Measurements from ENCODE around the gene ECI1.
A peak's percentile ranks its signal among the peaks of the same experiment; 100 is the strongest.

The ECI1 gene

DNA sequence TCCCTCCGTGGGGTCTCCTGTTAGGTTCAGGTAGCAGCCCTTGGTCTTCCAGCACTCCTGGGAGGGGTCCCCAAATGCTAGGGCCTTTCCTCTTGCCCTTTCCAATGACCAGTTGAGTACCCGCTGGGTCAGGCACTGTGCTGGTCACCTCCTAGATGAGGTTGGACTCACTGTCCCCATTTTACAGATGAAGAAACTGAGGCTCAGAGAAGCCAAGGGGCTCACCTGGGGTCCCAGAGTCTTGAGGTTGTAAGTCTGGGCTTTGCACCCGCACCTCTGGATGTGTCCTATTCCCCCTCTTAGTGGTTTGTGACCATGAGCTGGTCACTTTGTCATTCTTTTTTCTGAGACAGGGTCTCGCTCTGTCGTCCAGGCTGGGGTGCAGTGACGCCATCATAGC is 53.6 kb downstream of the ECI1 start:
- no peak overlapping the region for H3K4me3 ChIP-seq (ENCODE audit: low read depth, low read length)

DNA sequence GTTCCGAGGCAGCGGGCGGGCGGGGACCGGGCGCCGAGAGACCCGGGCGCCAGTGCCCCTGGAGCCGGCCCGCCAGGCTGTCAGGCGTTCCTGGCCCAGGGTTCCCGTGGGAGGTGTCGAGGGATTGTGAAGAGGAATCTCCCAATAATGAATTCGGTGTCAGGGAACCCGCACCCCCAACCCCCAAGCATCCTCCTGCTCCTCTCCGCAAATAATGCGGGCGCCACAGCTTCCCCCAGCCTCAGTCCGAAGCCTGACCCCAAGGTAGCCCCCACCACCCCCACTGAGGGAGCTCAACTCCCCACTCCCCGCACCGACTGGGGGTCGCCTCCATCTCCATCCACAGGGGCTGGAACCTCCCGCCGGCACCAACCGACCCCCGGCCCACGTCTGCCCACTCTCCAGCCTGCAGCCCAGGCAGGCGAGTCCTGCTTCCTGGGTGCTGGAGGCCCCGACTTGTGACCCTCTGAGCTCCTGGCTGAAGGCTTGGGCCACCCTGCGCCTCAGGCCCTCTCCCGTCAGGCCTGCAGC is 54.3 kb downstream of the ECI1 start:
- Histone ChIP-seq H3K9me3 (ENCODE audit: control insufficient read depth, insufficient read depth, low read depth, low read length) (no peaks in the 10 kb centered on the region), H3K4me3 (ENCODE audit: low read depth, low read length) (peak overlapping the region; percentile 47), H3K9ac (ENCODE audit: low read length) (no peak overlapping the region), H3K4me1 (ENCODE audit: control insufficient read depth, insufficient read depth, low read length) (no peaks in the 10 kb centered on the region), H3K36me3 (ENCODE audit: control insufficient read depth, insufficient read depth, low read length) (no peaks in the 10 kb centered on the region), H3K27ac (ENCODE audit: low read depth, low read length) (no peak overlapping the region), H3K27me3 (ENCODE audit: control insufficient read depth, insufficient read depth, low read length) (peaks cover 62% of the 10 kb centered on the region)

More for the DNA sequence above, 53.6 kb downstream of the ECI1 start:
- no peaks in the 10 kb centered on the region for H3K36me3 ChIP-seq (ENCODE audit: control insufficient read depth, insufficient read depth, low read length)
- no peak overlapping the region for H3K9ac ChIP-seq (ENCODE audit: low read length)
- H3K27ac ChIP-seq (ENCODE audit: low read depth, low read length): no peak overlapping the region
- H3K27me3 ChIP-seq (ENCODE audit: control insufficient read depth, insufficient read depth, low read length): peaks cover 62% of the 10 kb centered on the region
- H3K9me3 ChIP-seq (ENCODE audit: control insufficient read depth, insufficient read depth, low read depth, low read length): no peaks in the 10 kb centered on the region
- H3K4me1 ChIP-seq (ENCODE audit: control insufficient read depth, insufficient read depth, low read length): no peaks in the 10 kb centered on the region

DNA sequence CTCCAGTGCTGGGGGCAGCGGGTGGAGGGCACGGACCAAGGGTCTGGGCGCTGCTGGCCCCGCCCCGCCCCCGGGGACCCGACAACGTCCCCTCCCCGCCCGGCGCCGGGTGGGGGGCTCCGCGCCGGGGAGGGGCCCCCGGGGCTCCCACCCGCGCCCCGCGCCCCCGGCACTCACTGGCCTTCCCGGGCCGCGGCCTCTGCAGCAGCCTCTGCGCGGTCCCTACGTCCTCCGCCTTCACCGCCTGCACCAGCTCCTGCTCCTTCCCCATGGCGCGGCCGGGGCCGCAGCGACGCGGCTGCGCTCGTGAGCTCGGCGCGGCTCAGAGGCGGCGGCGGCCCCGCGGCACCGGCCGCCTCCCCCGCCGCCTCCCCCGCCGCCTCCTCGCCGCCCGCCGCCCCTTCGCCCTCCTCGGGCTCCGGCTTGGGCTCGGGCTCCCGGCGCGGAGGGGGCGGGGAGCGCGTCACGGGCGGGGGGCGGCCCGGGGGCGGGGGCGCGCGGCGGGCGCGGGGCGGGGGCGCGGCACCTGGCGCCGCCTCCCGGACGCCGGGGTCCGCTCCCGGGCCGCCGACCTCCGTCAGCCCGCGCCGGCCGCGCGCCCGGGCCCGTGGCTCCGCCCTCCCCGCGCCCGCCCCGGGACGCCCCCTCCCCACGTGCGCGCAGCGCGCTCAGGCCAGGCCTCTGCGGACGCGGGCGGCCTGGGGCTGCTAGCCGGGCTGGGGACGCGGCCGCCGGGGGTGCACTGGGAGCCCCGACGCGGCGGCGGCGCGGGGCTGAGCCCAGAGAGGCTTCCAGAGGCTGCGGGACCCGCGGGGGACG is 55.0 kb downstream of the ECI1 start, which contains the start of gene CASKIN1:
CASKIN1 (minus strand) TSS at position 444 of the 819 bp plus-strand sequence; CDS start at position 271, 173 bp downstream.
- Histone ChIP-seq H3K9ac (ENCODE audit: low read length) (no peak within 1 kb of the TSS), H3K27me3 (ENCODE audit: control insufficient read depth, insufficient read depth, low read length) (peaks cover 62% of the 10 kb centered on the region), H3K36me3 (ENCODE audit: control insufficient read depth, insufficient read depth, low read length) (no peaks in the 10 kb centered on the region), H3K4me3 (ENCODE audit: low read depth, low read length) (peak within 1 kb of the TSS; percentile 60), H3K27ac (ENCODE audit: low read depth, low read length) (no peak within 1 kb of the TSS), H3K4me1 (ENCODE audit: control insufficient read depth, insufficient read depth, low read length) (no peaks in the 10 kb centered on the region), H3K9me3 (ENCODE audit: control insufficient read depth, insufficient read depth, low read depth, low read length) (no peaks in the 10 kb centered on the region)

DNA sequence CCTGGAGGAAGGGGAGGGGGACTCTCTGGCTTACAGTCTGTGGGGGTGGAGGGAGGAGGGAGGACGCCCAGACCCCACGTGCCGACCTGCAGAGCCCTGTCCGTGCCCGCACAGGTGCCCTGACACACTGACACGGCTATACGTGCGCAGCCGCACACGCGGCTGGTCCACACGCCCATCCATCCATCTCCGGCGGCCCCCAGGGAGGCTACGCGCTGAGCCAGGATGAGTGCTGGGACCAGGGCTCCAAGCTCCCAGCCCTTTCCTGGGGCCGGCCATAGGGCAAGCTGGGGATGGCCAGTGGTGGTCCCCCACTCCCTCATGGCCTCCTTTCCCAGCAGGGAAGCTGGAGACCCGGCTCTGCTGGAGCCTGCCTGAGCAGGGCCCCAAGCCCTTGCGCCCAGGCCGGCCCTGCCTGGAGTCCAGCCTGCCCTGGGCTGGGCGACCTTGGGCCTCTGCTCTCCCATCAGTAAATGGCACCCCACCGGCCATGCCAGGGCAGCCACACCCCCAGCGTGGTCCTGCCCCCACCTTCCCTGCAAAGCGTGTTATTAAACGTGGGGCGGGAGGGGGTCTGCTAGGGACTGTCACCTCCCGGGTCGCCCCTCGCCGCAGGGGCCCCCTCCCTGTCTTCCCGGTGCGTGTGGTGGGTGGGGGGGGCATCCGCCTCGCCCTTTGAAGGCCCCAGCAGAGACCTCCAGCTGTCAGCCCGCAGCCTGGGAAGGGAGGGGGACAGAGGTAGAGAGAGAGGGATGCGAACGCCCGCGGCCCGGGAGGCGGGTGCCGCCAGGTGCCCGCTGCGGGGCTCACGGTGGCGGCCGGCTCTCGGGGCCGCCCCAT is 55.8 kb downstream of the ECI1 start:
- no peak overlapping the region for H3K9ac ChIP-seq (ENCODE audit: low read length)
- peak overlapping the region; percentile 60 for H3K4me3 ChIP-seq (ENCODE audit: low read depth, low read length)

DNA sequence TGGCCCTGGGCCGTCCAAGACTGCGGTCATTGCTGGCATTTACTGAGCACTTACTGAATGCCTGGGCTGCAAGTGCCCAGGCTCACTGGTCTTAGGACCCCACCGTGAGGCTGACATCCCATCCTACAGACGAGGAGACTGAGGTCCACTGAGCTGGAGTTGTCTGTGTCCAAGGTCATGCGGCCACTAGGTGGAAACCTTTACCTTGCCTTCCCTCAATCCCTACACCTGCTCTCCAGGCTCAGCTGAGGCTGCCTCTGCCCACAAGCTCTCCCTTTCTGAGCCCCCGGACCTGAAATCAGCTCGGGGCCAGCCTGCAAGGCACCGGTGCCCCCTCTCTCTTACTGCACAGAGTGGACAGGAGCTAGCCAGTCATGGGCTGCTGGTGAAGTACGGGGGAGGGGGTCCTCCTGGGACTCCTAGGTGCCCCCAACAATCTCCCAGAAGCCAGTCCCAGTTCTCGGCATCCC is 56.5 kb downstream of the ECI1 start:
- Histone ChIP-seq H3K9ac (ENCODE audit: low read length) (no peak overlapping the region), H3K4me1 (ENCODE audit: control insufficient read depth, insufficient read depth, low read length) (no peaks in the 10 kb centered on the region), H3K27ac (ENCODE audit: low read depth, low read length) (no peak overlapping the region)

More for the DNA sequence above, 55.8 kb downstream of the ECI1 start:
- peaks cover 60% of the 10 kb centered on the region for H3K27me3 ChIP-seq (ENCODE audit: control insufficient read depth, insufficient read depth, low read length)
- no peaks in the 10 kb centered on the region for H3K36me3 ChIP-seq (ENCODE audit: control insufficient read depth, insufficient read depth, low read length)
- no peaks in the 10 kb centered on the region for H3K4me1 ChIP-seq (ENCODE audit: control insufficient read depth, insufficient read depth, low read length)
- no peaks in the 10 kb centered on the region for H3K9me3 ChIP-seq (ENCODE audit: control insufficient read depth, insufficient read depth, low read depth, low read length)
- no peak overlapping the region for H3K27ac ChIP-seq (ENCODE audit: low read depth, low read length)

DNA sequence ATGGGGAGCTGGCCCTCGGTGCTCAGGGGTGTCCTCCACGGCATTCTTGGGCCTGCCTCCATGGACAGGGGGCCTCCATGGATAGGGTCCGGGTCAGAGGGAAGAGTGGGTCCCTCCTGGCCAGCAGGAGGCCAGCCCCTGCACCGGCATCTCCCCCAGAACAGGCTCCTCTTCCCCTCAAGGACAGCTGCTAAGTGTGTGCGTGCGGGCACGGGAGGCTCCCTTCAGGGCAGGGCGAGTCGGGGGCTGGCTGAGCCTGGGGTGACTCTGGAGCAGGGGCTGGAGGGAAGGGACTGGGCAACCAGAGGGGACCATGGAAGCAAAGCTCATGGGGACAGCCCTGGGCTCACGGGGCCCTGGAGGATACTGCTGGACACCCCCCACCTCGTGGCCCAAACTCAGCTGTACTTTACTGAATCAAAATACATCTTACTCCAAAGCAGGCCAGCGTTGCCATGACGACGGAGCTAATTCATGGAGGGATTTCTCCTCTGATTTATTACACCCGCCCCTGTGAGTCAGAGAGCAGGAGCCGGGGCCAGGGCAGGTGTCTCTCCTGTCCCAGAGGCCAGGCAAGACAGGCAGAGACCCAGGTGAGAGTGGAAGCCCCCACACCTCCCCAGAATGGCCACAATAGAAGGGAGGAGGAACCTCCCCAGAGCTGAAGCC is 57.1 kb downstream of the ECI1 start:
- Histone ChIP-seq H3K27me3 (ENCODE audit: control insufficient read depth, insufficient read depth, low read length) (peaks cover 48% of the 10 kb centered on the region), H3K9ac (ENCODE audit: low read length) (no peak overlapping the region), H3K4me3 (ENCODE audit: low read depth, low read length) (no peak overlapping the region), H3K9me3 (ENCODE audit: control insufficient read depth, insufficient read depth, low read depth, low read length) (no peaks in the 10 kb centered on the region), H3K36me3 (ENCODE audit: control insufficient read depth, insufficient read depth, low read length) (no peaks in the 10 kb centered on the region), H3K27ac (ENCODE audit: low read depth, low read length) (no peak overlapping the region), H3K4me1 (ENCODE audit: control insufficient read depth, insufficient read depth, low read length) (no peaks in the 10 kb centered on the region)

More for the DNA sequence above, 56.5 kb downstream of the ECI1 start:
- Histone ChIP-seq H3K9me3 (ENCODE audit: control insufficient read depth, insufficient read depth, low read depth, low read length) (no peaks in the 10 kb centered on the region), H3K4me3 (ENCODE audit: low read depth, low read length) (peak overlapping the region; percentile 60), H3K27me3 (ENCODE audit: control insufficient read depth, insufficient read depth, low read length) (peaks cover 53% of the 10 kb centered on the region), H3K36me3 (ENCODE audit: control insufficient read depth, insufficient read depth, low read length) (no peaks in the 10 kb centered on the region)

DNA sequence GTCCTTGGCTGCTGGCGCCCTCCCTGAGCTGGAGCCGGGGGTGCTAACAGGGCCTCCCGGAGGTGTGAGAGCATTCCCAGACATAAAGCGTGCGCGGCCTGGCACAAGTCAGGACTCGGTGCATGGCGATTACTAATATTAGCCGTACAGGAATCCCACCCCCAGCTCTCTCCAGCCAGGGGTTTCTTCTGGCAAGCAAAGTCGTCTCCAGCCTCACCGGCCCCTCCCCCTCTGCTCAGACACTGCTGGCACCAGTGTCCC is 60.0 kb downstream of the ECI1 start:
- Histone ChIP-seq H3K36me3 (ENCODE audit: control insufficient read depth, insufficient read depth, low read length) (no peaks in the 10 kb centered on the region), H3K27me3 (ENCODE audit: control insufficient read depth, insufficient read depth, low read length) (peaks cover 22% of the 10 kb centered on the region), H3K4me1 (ENCODE audit: control insufficient read depth, insufficient read depth, low read length) (no peaks in the 10 kb centered on the region), H3K9ac (ENCODE audit: low read length) (no peak overlapping the region), H3K27ac (ENCODE audit: low read depth, low read length) (no peak overlapping the region), H3K4me3 (ENCODE audit: low read depth, low read length) (no peak overlapping the region), H3K9me3 (ENCODE audit: control insufficient read depth, insufficient read depth, low read depth, low read length) (no peaks in the 10 kb centered on the region)

DNA sequence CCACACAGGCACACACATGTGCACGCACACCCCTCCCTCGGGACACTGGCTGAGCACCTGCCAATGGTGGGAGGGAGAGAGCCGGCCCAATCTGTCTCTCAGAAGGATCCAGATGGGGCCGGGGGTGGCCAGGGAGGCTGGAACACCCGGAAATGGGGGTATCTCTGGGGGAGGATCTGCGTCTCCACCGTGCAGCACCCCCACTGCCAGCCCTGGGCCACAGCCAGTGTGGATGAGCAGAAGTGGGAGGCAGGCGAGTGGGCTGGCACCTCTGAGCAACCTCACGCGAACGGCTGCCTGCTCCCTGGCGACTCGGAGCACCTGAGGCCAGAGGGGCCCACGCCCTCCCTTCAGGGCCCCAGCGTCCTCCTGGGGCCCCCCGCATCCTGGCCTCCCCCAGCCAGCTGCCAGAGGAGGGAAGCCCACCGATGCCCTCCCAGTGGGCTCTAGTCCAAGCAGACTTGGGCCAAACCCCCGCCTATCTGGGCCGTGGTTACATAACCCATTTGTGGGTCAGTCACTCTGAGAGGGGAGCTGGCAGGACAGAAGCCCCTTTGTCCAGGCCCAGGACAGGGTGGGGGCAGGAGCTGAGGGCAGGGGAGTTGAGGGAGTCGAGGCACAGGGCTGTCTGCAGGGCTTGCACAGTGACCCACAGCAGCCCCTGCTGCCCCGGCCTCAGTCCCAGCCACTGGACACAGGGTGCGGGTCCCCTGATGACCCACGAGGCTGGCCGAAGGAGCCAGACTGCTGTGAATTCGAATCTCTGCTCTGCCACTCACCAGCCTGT is 60.5 kb downstream of the ECI1 start:
- H3K4me1 ChIP-seq (ENCODE audit: control insufficient read depth, insufficient read depth, low read length): no peaks in the 10 kb centered on the region
- no peak overlapping the region for H3K9ac ChIP-seq (ENCODE audit: low read length)
- no peak overlapping the region for H3K27ac ChIP-seq (ENCODE audit: low read depth, low read length)
- no peaks in the 10 kb centered on the region for H3K9me3 ChIP-seq (ENCODE audit: control insufficient read depth, insufficient read depth, low read depth, low read length)
- peaks cover 21% of the 10 kb centered on the region for H3K27me3 ChIP-seq (ENCODE audit: control insufficient read depth, insufficient read depth, low read length)
- no peak overlapping the region for H3K4me3 ChIP-seq (ENCODE audit: low read depth, low read length)
- no peaks in the 10 kb centered on the region for H3K36me3 ChIP-seq (ENCODE audit: control insufficient read depth, insufficient read depth, low read length)

DNA sequence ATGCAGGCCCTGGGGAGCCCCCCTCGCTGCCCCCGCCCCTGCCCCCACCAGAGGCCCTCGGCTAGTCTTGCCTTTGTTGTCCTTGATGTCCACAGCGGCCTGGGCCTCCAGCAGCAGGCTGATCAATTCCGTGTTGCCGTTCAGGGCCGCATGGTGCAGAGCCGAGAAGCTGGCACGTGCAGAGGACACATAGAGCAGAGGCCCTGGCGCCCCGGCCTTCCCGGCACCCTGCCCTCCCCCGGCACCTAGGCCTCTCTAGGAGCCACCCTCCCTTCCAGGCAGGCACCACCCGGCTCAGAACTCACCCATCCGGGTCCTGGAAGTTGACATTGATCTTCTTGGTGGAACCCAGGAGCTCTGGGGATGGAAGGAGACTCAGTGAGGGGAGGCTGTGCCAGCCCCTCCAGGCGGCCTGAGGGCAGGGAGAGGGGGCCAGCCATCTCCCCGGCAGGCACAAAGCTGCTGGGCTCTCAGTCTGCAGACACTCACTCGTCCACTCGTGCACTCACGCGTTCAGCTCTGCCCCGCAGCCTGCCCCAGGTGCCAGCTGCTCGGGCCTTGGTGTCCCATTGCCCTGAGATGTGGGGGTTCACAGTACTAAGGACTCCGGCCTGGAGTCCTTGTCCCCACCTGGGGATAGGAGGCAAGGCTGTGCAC is 61.3 kb downstream of the ECI1 start:
- H3K9me3 ChIP-seq (ENCODE audit: control insufficient read depth, insufficient read depth, low read depth, low read length): no peaks in the 10 kb centered on the region
- H3K9ac ChIP-seq (ENCODE audit: low read length): peak overlapping the region; percentile 24
- H3K4me1 ChIP-seq (ENCODE audit: control insufficient read depth, insufficient read depth, low read length): no peaks in the 10 kb centered on the region
- peaks cover 13% of the 10 kb centered on the region; the same call in 1 of the 2 replicates for H3K27me3 ChIP-seq (ENCODE audit: control insufficient read depth, insufficient read depth, low read length)
- H3K36me3 ChIP-seq (ENCODE audit: control insufficient read depth, insufficient read depth, low read length): no peaks in the 10 kb centered on the region
- H3K27ac ChIP-seq (ENCODE audit: low read depth, low read length): no peak overlapping the region
- H3K4me3 ChIP-seq (ENCODE audit: low read depth, low read length): no peak overlapping the region

Measured in HUES6 (cell line).